ENCODE results near the gene TRIP6.
"Not testable (repeated sequence)": the region's sequence is repeated elsewhere in the genome, so short reads cannot be mapped to it uniquely, and the experiment has no call there.

TRIP6 gene

DNA sequence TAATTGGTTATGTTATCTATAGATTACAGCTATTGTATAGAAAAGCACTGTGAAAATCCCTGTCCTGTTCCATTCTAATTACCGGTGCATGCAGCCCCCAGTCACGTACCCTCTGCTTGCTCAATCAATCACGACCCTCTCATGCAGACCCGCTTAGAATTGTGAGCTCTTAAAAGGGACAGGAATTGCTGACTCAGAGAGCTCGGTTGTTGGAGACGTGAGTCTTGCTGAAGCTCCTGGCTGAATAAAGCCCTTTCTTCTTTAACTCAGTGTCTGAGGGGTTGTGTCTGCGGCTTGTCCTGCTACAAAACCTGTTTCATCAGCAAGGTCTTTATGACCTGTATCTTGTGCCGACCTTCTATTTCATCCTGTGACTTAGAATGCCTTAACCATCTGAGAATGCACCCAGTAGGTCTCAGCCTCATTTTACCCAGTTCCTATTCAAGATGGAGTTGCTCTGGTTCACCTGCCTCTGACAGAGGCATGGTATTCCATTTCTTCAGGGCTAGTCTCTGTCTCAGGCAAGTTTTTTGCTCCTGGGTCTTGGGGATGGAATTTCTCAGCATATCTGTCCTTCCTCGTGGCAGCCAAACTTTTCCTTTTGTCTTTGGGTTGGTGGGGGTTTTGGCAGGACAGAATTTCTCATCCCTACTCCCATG lies 52.7 kb downstream of the TRIP6 start:
- not testable (repeated sequence) for DNase-seq

GRCh38 chr7:100921039-100921438 lies 53.9 kb downstream of the TRIP6 start:
- DNase-seq, result no peak
